Mucosa of rectum (tissue), 2 donors: ENCODE results near the gene HIC2.
"Not testable (repeated sequence)": the region's sequence is repeated elsewhere in the genome, so short reads cannot be mapped to it uniquely, and the experiment has no call there.

Experiments
- H3K27ac ChIP-seq, 2 donors: one replicate each; pipeline ENCODE4 v1.7.0; 2013; ENCODE audit warnings: inconsistent platforms in 2 of 2, low read depth in 2 of 2, low read length in 2 of 2
- H3K27me3 ChIP-seq, 2 donors: one replicate each; pipeline ENCODE4 v1.7.0; 2013; ENCODE audit warnings: low read length in 2 of 2; ENCODE audit not compliant: control insufficient read depth in 2 of 2, insufficient read depth in 2 of 2
- H3K36me3 ChIP-seq, 2 donors: one replicate each; pipeline ENCODE4 v1.7.0; 2013; ENCODE audit warnings: low read length in 2 of 2; ENCODE audit not compliant: control insufficient read depth in 2 of 2, insufficient read depth in 2 of 2
- H3K4me1 ChIP-seq, 2 donors: one replicate each; pipeline ENCODE4 v1.7.0; 2013; ENCODE audit warnings: low read length in 2 of 2, mild to moderate bottlenecking in 1 of 2; ENCODE audit not compliant: control insufficient read depth in 2 of 2, insufficient read depth in 2 of 2
- H3K4me3 ChIP-seq, 2 donors: one replicate each; pipeline ENCODE4 v1.7.0; 2013; ENCODE audit warnings: low read length in 2 of 2
- H3K9ac ChIP-seq, 2 donors: one replicate each; pipeline ENCODE4 v1.7.0; 2013; ENCODE audit warnings: low read length in 2 of 2, low read depth in 1 of 2, mild to moderate bottlenecking in 1 of 2
- H3K9me3 ChIP-seq, 2 donors: one replicate each; pipeline ENCODE4 v1.7.0; 2013; ENCODE audit warnings: low read length in 2 of 2; ENCODE audit not compliant: control insufficient read depth in 2 of 2
- donor health status: healthy.
- donor health status: Normal muscosa, but diverticular disease.

Gene HIC2

DNA sequence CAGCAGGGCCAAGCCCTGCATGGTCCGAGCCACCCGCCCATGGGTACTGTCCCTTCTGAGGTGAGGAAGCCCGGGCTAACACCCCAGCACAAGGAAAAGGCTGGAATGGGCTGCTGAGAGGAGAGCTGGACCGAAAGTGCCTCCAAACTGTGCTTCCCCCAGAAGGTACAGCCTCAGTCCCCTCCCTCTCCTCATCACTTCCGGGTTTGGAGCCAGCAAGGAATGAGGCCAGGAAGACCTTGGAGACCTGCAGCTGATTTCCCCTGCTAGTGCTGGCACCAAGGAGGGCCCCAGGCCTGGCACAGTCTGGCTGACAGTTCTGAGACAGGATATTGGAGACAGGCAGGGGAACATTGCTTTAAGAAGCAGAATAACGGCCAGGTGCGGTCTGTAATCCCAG lies 81.3 kb downstream of the HIC2 start:
- not testable (repeated sequence) for H3K27me3 ChIP-seq, H3K4me1 ChIP-seq, H3K27ac ChIP-seq, H3K9me3 ChIP-seq, H3K36me3 ChIP-seq, H3K9ac ChIP-seq, H3K4me3 ChIP-seq

DNA sequence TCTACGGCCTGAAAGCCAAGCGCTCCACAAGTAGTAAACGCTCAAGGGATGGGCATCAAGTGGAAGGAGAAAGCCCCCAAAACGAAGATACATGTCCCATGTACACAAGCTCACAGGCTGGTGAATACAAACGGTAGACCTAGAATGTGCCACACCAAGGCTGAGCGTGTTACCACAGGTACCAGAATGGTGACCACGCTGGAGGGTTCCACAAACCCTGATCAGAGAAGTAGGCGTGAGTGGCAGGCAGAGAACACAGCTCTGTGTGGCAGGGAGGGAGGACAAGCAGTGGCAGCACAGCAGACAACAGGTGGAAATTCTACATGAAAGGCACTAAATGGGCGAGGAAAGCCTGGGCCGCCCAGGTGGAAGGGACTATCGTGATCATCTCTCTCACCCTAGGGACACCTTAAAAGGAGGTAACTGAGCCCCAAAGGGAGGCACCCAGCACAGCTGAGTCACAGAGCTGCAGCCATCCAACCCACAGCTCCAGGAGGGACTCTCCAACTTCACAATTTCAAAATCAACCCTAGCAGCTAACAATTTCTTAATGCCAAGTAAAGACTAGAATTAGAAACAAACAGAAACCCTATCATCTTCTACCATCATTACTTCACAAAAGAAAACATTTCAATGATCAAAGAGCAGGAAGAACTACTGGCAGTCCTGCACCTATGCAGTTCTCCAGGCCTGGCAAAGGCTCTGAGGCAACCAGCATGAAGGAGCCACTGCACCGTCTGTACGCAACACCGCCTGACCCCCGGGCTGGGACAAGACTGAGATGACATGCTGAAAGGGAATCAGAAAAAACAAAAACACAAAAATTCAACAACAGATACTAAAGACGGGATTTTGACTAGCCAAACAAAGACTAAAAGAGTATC lies 82.7 kb downstream of the HIC2 start:
- not testable (repeated sequence) for H3K27ac ChIP-seq, H3K4me1 ChIP-seq, H3K9me3 ChIP-seq, H3K9ac ChIP-seq, H3K4me3 ChIP-seq, H3K36me3 ChIP-seq, H3K27me3 ChIP-seq
